K562 (cell line): ENCODE measurements around the gene PDE6G. TPM values are rescaled to one million over a fixed set of nuclear protein-coding genes. Genes with fewer than 3 reads are reported as not detected.

Source experiments
- CREB1 ChIP-seq, 2 experiments: sonication (generic) in 1 of 2; formaldehyde crosslinking in 1 of 2; IDR thresholded peaks; 2 replicates each; pipeline versions ENCODE4 v1.6.1 to v1.8.0; 2012 to 2022; ENCODE audit warnings: inconsistent platforms in 1 of 2, mild to moderate bottlenecking in 1 of 2, missing genetic modification reagents in 1 of 2, moderate library complexity in 1 of 2
- EP300 ChIP-seq: IDR thresholded peaks from 2 replicates; pipeline ENCODE4 v1.6.1; 2012; ENCODE audit warnings: low read length, improper control_type of control experiment
- HSF4 ChIP-seq: fragments of 250-450 bp; sonication (Bioruptor Pico); IDR thresholded peaks from 2 replicates; pipeline ENCODE4 v2.1.2; 2022; ENCODE audit warnings: mild to moderate bottlenecking, moderate library complexity, borderline replicate concordance
- KAT2B ChIP-seq: IDR thresholded peaks from one replicate; pipeline ENCODE4 v1.6.1; 2012; ENCODE audit warnings: low read depth, mild to moderate bottlenecking, control low read depth, inconsistent platforms, low read length, moderate library complexity
- KLF6 ChIP-seq: fragments of 250-450 bp; sonication (Bioruptor Pico); IDR thresholded peaks from 2 replicates; pipeline ENCODE4 v1.4.0; 2020; ENCODE audit warnings: mild to moderate bottlenecking, moderate library complexity, borderline replicate concordance
- MNT ChIP-seq, 2 experiments: fragments of 450-650 bp; conservative IDR thresholded peaks; 2 replicates each; pipeline ENCODE4 v1.6.1; 2017; ENCODE audit warnings: mild to moderate bottlenecking in 2 of 2, moderate library complexity in 2 of 2
- PRMT5 ChIP-seq: sonication (generic); formaldehyde crosslinking; IDR thresholded peaks from 2 replicates; pipeline ENCODE4 v1.5.0; 2020; ENCODE audit warnings: missing genetic modification reagents
- RBM39 ChIP-seq: fragments of 200-400 bp; formaldehyde crosslinking; optimal IDR thresholded peaks from 2 replicates; pipeline ENCODE3; 2018; ENCODE audit warnings: low read depth, low read length
- REST ChIP-seq, 2 experiments: fragments of 450-650 bp; formaldehyde crosslinking in 1 of 2; IDR thresholded peaks; 2 replicates each; pipeline versions ENCODE4 v1.4.0 to v1.6.1; 2014 to 2020; ENCODE audit warnings: mild to moderate bottlenecking in 2 of 2, borderline replicate concordance in 1 of 2, low read depth in 1 of 2
- SNRNP70 ChIP-seq: fragments of 200-400 bp; formaldehyde crosslinking; optimal IDR thresholded peaks from 2 replicates; pipeline ENCODE3; 2017; ENCODE audit warnings: low read depth, low read length
- SUPT5H ChIP-seq: fragments of 450-650 bp; IDR thresholded peaks from 2 replicates; pipeline ENCODE4 v1.6.1; 2016
- TCF3 ChIP-seq: sonication (generic); formaldehyde crosslinking; IDR thresholded peaks from 2 replicates; pipeline ENCODE4 v1.4.0; 2020; ENCODE audit warnings: mild to moderate bottlenecking, missing genetic modification reagents
- TEAD2 ChIP-seq: fragments of 450-650 bp; IDR thresholded peaks from 2 replicates; pipeline ENCODE4 v1.6.1; 2016; ENCODE audit warnings: missing genetic modification characterization, control low read depth, missing compliant biosample characterization
- U2AF1 ChIP-seq: fragments of 200-400 bp; formaldehyde crosslinking; optimal IDR thresholded peaks from 2 replicates; pipeline ENCODE3; 2017; ENCODE audit warnings: mild to moderate bottlenecking, low read depth, low read length, moderate library complexity
- WHSC1 ChIP-seq: IDR thresholded peaks from one replicate; pipeline ENCODE4 v1.6.1; 2012; ENCODE audit warnings: low read length, control low read depth, inconsistent platforms
- ZNF41 ChIP-seq: fragments of 250-450 bp; sonication (Bioruptor Pico); conservative IDR thresholded peaks from 2 replicates; pipeline ENCODE4 v1.4.0; 2020; ENCODE audit warnings: mild to moderate bottlenecking
- ZNF79 ChIP-seq: fragments of 250-450 bp; sonication (Bioruptor Pico); IDR thresholded peaks from 2 replicates; pipeline ENCODE4 v1.4.0; 2020; ENCODE audit warnings: low read depth, mild to moderate bottlenecking, moderate library complexity
- polyA plus RNA-seq, 8 experiments: library from polyadenylated mRNA; depleted of rRNA in 4 of 8; stranded (reverse) in 5 of 8; unstranded in 3 of 8; fragments of >200 nt; fragmentation: Nextera tagmentation in 2 of 8; fragmentation: Illumina TruSeq in 1 of 8; extraction: Ambion mirVana in 2 of 8; extraction: Trizol in 1 of 8; gene quantifications; 2 replicates each; pipeline versions ENCODE4 v1.2.1 to v1.2.3, GENCODE V29; 2011 to 2014; ENCODE audit warnings: inconsistent platforms in 1 of 8, missing spikeins in 1 of 8
- total RNA-seq, 7 experiments: library from RNA; depleted of rRNA in 6 of 7; stranded (reverse); fragments of >200 nt in 6 of 7; fragmentation: Illumina TruSeq in 2 of 7; extraction: Trizol in 2 of 7; gene quantifications; 2 replicates each; pipeline versions ENCODE4 v1.2.1 to v1.2.3, GENCODE V29; 2011 to 2021; ENCODE audit warnings: low replicate concordance in 1 of 7

PDE6G gene
- total and polyA plus RNA-seq, 9 of the 15 experiments (the other 6 are each of a cell fraction or from before 2014, with no cell fraction given) = 0.14 to 0.59 TPM; not detected in 7

GRCh38 chr17:81683584-81684441, 27.5 kb upstream of the PDE6G start, which contains the start of the genes ARL16 and HGS (continued):
- TF ChIP-seq REST (IDR thresholded peaks at IDR 0.05; ENCODE audit: borderline replicate concordance) (no peak), REST (CRISPR knock-in tag; IDR thresholded peaks at IDR 0.05; ENCODE audit: low read depth) (peak; percentile 72; the same call in 1 of the 2 replicates), KAT2B (no peak), RBM39 (no peak), KLF6 (no peak), ZNF79 (CRISPR knock-in tag) (no peak), EP300 (no peak), TEAD2 (tag) (peak; percentile 73), CREB1 (IDR thresholded peaks at IDR 0.05) (peak; percentile 63), CREB1 (CRISPR knock-in tag; IDR thresholded peaks at IDR 0.05) (peak; percentile 81), WHSC1 (no peak), SUPT5H (peak; percentile 69), ZNF41 (CRISPR knock-in tag) (no peak), PRMT5 (no peak), MNT (conservative IDR thresholded peaks at IDR 0.05) (peak; percentile 82 to 93), U2AF1 (peak; percentile 59), HSF4 (CRISPR knock-in tag) (no peak), TCF3 (CRISPR knock-in tag) (no peak), SNRNP70 (no peak)
